ENCODE measurements around the gene SF1.

SF1 gene

DNA sequence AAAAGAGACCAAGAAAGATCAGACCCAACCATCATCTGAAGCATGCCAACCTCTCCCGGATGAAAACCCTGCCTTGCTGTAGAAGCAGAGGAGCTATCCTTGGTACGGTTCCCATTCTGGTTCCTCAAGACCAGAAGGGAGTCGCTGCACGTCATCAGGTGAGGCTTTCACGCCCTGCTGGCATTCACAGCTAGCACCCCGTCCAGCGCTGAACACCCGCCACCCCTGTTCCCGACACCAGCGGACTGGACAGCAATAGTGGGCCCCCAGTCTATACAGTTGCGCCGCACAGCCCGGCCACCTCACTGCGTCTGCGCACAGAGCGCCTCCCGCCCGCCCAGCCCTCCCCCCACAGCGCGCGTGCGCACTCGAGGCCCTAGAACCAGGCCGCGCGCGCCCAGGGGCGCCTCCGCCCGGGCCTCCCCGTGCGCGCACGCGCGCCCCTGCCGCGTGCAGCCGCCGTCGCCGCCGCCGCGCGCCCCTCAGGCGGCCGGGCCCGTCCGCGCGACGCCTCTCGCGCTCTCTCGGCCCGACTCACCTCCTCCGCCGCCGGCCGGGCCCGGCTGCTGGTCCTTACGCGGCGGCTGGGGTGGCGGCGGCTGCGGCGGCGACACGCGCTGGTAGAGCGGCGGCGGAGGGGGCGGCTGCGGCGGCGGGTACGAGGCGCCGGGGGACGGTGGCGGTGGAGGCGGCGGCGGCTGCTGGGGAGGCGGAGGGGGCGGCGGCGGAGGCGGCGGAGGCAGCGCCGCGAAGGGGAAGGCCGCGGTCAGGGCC is 706 bp downstream of the SF1 start:
- DNase-seq, result peak; percentile 81 to 86

- DNase-seq, result no peak
Measured at GRCh38 chr11:64776875-64777274, 1.5 kb downstream of the SF1 start.

GRCh38 chr11:64776425-64776824 is 1.9 kb downstream of the SF1 start:
- no peak for DNase-seq

DNA sequence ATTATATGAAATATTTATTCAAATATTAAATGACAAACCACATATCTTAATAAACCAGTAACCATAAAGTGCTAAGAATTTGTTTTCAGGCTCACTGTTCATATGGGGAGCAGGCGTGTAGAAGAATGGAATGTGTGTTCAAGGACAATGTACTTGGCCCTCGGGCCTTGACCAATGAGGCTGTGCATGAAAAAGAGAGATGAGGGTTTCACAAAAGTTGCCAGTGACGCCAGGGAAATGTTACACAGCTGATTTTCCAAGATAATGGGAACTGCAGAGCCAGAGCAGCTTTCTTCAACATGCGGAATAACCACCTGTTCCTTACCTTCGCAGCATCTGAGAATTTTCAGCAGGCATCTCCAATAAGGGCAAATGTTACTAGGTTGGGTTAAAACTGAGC is 4.2 kb downstream of the SF1 start:
- DNase-seq, result no peak

- peak in 1 of 2 donors; percentile 34 for DNase-seq
Measured at GRCh38 chr11:64772303-64773018, 5.9 kb downstream of the SF1 start.

DNA sequence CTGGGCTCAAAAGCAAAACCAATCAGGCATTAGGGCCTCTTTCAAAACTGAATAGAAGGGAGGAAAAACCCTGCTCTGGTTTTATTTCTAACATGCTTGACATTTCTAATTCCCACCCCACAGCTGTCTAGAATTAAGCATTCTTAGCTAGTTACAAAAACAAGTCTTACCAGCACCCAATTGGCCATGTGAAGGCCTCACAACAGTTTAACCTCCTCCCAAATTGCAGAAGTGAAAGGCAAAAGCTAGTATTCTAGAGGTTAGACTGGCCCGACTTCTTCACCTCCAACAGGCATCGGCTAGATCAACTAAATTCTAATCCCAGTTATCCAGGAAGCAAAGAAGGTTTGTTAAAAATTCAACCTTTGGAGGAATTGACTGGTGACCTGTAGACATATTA is 6.5 kb downstream of the SF1 start:
- DNase-seq, result peak in 1 of 2 donors; percentile 29

DNA sequence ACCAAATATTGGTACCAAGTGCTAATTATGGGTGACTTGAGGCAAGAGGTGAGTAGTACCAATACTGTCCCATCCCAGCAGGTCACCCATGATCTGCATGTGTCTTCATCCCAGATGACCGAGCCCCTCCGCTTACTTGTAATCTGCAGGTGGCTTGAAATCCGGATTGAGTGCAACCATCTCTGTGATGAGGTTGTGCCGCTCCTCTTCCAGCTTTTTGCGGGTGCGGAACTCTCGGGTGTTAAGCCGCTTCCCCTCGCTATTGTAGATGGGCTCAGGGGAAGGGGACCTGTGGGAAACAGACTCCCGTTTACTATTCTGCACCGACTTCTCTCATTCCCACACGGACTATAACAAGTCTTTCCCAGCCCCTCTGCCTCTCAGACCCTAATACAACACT is 8.2 kb downstream of the SF1 start:
- DNase-seq, result no peak

- DNase-seq, result no peak
Measured at GRCh38 chr11:64769283-64769682, 9.1 kb downstream of the SF1 start.

DNA sequence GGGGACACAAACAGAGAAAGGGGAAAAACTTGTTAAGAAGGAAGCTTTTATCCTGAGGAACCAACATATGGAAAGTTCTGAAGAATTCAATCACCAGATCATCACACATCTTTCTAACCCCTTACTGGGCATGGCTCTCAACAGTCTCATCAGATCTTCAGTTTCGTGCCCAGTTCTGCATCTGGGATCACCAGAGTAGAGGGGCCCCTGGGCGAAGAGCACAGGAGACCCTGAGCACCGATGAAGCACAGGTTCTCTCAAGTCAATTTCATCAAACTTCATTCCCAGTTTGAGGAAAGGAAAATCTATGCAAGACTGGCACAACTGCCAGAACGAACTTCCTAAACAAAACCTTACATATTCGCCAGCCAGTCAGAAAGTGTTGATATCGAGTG is 10.0 kb downstream of the SF1 start:
- DNase-seq, result no peak

DNA sequence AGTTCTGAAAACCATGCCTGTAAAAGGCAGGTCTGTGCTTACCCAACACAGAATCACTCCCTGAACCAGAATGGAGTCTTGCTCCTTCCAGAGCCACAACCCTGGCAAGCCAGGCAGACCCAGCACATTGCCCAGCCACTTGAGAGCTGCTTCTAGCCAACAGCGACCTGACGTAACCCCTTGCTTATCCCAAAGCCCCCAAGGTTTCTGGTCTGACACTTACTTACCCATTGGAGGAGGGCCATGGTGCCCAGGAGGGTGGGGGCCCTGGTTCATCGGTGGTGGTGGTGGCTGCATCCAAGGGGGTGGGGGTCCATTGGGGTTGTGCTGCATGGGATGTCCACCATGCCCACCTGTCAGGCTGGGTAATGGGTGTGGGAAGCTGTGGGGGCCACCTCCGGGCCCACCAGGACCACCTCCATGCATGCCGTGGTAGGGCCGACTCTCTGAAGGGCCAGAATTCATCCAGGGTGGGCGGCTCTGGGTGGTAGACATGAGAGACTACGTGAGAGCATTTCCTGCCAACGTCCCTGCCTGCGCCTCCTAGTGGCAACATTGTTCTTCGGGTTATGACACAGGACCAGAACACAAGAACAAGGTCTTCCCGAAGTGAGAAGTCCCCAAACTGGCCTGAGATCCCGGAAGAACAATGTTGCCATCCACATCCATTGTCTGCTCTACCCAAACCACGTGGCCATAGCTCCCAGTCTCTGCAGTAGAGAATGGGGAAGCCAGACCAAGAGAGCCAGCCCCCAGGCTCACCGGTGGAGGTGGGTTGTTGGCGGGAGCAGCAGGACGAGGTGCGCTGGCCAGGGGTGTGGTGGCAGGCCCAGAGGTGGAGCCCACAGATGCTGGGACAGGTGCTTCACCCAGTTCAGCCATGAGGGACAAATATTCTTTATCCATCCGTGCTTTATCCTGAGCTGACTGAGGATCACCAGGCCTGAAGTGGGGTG is 10.7 kb downstream of the SF1 start:
- DNase-seq, result peak; percentile 74 to 85

DNA sequence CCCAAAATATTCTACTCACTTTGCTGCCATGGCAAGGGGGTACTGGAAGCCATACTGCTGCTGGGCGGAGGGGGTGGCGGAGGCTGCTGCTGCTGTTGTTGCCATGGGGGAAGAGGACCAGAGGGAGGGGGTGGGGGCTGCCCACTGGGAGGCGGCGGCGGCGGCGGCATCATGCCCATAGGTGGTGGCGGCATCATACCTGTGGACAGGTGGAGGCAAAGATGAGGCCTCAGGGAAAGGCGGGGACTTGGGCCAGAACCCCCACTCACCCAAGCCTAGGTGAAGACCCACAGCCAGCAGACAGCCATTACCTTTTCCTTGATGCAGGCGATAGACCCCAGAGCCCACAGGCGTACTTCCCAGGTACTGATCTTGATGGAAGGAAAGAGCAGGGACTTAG is 11.5 kb downstream of the SF1 start:
- no peak for DNase-seq

- peak in 1 of 2 donors; percentile 28 for DNase-seq
Measured at GRCh38 chr11:64765851-64766665, 12.3 kb downstream of the SF1 start.

DNA sequence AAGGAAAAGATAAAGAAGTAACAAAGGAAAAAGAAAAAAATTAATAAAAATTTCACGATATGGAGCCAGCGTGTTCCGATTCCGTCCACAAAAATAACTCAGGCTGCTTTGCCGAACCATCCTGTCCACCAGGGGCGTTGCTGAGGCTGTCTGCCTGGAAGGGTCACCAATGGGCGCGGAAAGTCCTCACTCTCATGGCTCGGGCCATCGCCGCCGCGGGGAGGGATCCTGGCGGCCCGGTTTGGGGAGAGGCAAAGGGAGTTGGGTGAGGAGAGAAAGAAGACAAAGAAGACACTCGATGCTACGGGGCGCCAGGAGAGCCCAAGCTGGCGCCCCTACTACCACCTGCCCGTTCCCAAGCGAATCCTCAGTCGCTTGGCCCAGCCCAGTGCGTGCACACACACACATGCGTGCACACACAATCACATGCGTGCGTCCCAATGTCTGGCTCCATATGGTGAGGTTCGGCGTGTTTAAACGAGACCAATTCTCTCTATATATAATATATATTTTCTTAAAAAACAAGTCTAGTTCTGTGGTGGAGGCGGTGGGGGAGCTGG is 13.0 kb downstream of the SF1 start:
- no peak for DNase-seq

DNA sequence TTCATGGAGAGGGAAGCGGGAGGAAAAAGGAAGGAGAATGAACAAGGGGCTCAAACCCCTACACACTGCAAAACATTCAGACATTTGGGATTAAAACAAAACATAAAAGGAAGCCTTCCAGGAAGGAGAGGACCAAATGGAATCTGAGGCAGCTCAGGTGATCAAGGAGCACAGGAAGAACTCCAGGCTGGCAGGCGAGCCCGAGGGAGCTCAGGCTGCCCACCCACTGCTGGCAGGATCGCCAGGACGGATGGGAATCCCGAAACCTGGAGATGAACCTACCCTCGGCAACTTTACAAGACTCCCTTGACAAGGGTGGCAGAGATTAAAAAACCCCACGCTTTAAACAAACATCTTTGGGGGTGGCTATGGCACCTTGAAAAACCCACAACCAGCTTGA is 13.6 kb downstream of the SF1 start:
- no peak for DNase-seq

- DNase-seq, result peak; percentile 68 to 78
Measured at GRCh38 chr11:64764040-64764611, 14.2 kb downstream of the SF1 start.

GRCh38 chr11:64763526-64764039 is 14.8 kb downstream of the SF1 start:
- DNase-seq, result peak in 1 of 2 donors; percentile 44

- peak; percentile 20 to 44 for DNase-seq
Measured at GRCh38 chr11:64762674-64763525, 15.4 kb downstream of the SF1 start.

GRCh38 chr11:64762277-64762673 is 16.1 kb downstream of the SF1 start:
- peak in 1 of 2 donors; percentile 34 for DNase-seq

DNA sequence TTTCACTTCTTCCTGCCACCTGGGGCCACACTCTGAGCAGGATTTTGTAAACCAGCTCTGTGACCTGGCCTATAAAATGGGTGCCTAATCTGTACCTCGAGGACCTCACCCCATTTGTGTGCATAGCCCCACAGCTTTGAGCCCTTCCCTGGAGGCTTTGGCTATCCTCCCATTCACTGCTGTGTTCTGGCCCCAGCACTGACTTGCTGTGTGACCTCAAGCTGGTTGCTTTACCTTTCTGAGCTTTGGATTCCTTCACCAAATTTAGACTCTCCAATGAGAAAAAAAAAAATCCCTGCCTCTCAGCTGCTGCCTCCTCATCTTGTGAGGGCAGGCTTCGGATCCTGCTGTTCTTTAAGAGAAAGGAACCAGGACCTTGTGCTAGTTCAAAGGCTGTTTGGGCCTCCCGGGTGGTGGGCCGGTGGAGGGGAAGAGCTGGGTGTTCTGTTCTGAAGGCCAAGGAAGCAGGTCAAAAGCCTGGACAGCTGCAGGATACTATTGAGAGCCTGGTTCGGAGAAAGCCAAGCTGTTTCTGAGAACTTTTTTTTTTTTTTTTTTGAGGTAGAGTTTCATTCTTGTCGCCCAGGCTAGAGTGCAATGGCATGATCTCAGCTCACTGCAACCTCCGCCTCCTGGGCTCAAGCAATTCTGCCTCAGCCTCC is 17.5 kb downstream of the SF1 start:
- peak in 1 of 2 donors; percentile 35 for DNase-seq

Data from CD4-positive, alpha-beta T cell treated with Interferon alpha-2 for 1 hour (primary cell).